Mesothelial cell of epicardium (in vitro differentiated cells): ENCODE results near the gene KCNAB2. TPM values are rescaled to one million over a fixed set of nuclear protein-coding genes. Genes with fewer than 3 reads are reported as not detected.

ENCODE experiments used
- DNase-seq, 2 experiments: peaks; one replicate each; pipeline ENCODE4 v3.0.0; 2021; ENCODE audit warnings: low spot score in 2 of 2; ENCODE audit not compliant: unreplicated experiment in 2 of 2
- H3K27ac Mint-ChIP-seq: 2 replicates; pipeline ENCODE4 v1.8.0; 2021; ENCODE audit warnings: mixed read lengths
- H3K27me3 Mint-ChIP-seq: 2 replicates; pipeline ENCODE4 v1.8.0; 2021; ENCODE audit warnings: low read depth, mixed read lengths
- H3K36me3 Mint-ChIP-seq: 2 replicates; pipeline ENCODE4 v1.8.0; 2021; ENCODE audit warnings: mixed read lengths
- H3K4me1 Mint-ChIP-seq: 2 replicates; pipeline ENCODE4 v1.8.0; 2021; ENCODE audit warnings: mixed read lengths
- H3K4me3 Mint-ChIP-seq: 2 replicates; pipeline ENCODE4 v1.8.0; 2021; ENCODE audit warnings: mild to moderate bottlenecking, moderate library complexity, mixed read lengths
- H3K9me3 Mint-ChIP-seq: 2 replicates; pipeline ENCODE4 v1.8.0; 2021; ENCODE audit warnings: mixed read lengths
- CTCF ChIP-seq: fragments of 200-600 bp; sonication (generic); IDR thresholded peaks from one replicate; pipeline ENCODE4 v1.5.0; 2021; ENCODE audit warnings: antibody characterized with exemption; ENCODE audit not compliant: unreplicated experiment
- total RNA-seq: library from RNA; stranded (reverse); gene quantifications from 3 replicates; pipeline ENCODE4 v1.2.1, GENCODE V29; 2021

KCNAB2 gene
- total RNA-seq, 1 donor from 2014 or later: 10.7 TPM

DNA sequence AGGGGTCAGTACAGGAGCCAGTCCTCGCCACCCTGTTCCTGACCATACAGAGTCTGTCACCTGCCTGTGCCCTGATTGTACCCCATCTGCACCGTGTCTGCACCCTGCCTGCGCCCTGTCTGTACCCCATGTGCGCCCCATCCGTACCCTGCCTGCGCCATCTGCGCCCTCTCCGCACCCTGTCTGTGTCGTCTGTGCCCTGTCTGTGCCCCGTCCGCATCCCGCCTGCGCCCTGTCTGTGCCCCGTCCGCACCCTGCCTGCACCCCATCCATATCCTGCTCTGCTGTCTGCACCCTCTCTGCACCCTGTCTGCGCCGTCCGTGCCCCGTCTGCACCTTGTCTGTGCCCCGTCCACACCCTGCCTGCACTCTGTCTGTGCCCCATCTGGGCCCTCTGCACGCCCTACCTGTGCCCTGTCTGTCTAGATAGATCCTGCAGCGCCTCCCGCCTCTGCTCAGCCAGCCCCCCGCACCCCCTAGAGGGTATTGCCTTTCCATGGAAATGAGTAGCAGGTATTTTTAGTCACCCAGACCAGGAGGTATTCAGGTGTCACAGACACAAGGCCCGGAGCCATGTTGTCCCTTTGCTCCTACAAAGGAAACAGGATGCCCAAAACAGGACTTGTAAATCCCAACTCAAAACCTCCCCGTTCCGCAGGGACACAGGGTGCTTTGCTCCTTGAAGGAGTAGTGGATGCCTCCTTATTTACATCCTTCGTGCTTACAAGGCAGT is 45.8 kb upstream of the KCNAB2 start:
- Mint-ChIP-seq H3K27me3 (peaks cover 4% of the 10 kb centered on the region), H3K4me3 (no peak overlapping the region), H3K27ac (no peak overlapping the region), H3K9me3 (no peaks in the 10 kb centered on the region), H3K4me1 (peaks cover 13% of the 10 kb centered on the region), H3K36me3 (no peaks in the 10 kb centered on the region)
- DNase-seq: no peak
- no peak for TF ChIP-seq CTCF

DNA sequence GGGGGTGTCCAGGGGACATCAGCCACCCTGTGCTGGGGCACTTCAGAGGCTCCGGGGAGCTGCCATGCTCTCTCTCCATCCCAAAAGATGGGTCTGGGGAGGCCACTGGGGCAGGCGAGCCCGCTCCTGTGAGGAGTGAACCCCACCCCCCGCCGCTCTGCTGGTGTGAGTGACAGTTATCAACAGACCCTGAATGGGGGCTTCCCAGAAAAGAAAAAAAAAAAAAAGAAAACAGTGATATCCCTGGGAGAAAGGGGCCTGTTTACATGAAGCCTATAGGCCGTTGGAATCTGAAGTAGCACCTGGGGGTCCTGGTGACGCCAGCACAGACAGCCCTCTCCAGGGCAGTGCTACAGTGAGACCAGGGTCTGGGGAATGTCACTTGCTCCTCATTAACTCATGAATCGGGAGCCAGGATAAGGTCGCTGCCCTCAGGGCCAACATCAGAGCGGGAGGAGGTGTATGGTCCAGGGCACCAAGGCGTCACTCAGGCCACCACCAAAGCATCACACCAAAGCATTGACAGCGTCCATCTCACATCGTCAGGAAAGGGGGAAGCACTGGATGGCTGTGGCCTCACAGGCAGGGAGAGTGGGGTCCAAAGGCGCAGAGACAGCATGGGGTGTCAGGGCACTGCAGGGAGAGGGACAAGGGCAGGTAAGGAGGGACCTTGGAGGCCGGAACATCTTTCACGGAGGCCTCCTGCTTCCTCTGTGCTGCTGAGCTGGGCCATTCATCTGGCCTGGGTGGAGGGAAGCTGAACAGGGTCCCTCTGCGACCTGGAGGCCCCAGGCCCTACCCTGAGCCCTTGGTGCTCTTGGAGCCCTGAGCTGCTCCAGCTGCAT is 45.0 kb upstream of the KCNAB2 start:
- H3K9me3 Mint-ChIP-seq: no peaks in the 10 kb centered on the region
- no peak for DNase-seq
- no peak for TF ChIP-seq CTCF
- peaks cover 13% of the 10 kb centered on the region for H3K4me1 Mint-ChIP-seq
- no peak overlapping the region for H3K27ac Mint-ChIP-seq
- no peaks in the 10 kb centered on the region for H3K36me3 Mint-ChIP-seq
- no peak overlapping the region for H3K4me3 Mint-ChIP-seq
- H3K27me3 Mint-ChIP-seq: peaks cover 4% of the 10 kb centered on the region

- no peak for DNase-seq
- Mint-ChIP-seq H3K4me3 (no peak overlapping the region), H3K9me3 (no peaks in the 10 kb centered on the region), H3K36me3 (no peaks in the 10 kb centered on the region), H3K4me1 (peaks cover 13% of the 10 kb centered on the region), H3K27me3 (peaks cover 8% of the 10 kb centered on the region), H3K27ac (no peak overlapping the region)
- TF ChIP-seq CTCF: no peak
Measured at GRCh38 chr1:6001992-6002576, 43.6 kb upstream of the KCNAB2 start.

DNA sequence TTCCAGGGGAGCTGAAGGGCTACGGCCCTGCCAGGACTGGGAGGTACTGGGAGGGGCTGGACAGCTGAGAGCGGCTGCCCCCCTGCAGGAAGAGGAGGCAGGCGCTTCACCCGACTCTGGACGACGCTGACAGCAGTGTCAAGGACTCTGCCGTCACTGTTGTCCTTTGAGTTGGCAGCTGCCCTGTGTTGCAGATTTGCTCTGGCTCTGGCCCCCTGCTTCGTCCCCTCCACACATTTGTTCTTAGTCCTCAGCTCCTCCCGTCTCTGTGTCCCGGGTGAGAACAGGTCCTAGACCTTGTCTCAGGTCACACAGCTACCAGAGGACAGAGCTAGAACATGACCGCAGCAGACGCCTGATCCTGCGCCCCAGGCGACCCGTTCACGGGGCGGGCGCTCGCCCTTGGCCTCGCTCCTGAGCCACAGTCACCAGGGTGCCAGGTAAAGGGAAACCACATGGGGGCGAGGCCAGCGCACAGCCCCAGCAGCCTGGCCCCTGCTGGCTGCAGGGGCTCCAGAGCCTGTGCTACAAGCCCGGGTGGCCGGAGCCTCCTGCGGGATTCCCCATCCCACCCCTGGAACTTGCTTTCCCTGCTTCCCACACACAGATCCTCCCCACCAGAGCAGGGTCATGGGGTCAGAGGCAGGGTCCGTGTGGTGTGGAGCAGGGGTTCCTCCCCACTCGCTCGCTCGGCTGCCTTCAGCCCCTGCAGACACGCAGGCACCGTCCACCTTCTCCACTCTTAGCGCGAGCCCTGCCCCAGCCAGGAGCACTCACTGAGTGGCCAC is 42.8 kb upstream of the KCNAB2 start:
- peaks cover 8% of the 10 kb centered on the region for H3K27me3 Mint-ChIP-seq
- TF ChIP-seq CTCF: no peak
- peaks cover 13% of the 10 kb centered on the region for H3K4me1 Mint-ChIP-seq
- no peaks in the 10 kb centered on the region for H3K36me3 Mint-ChIP-seq
- no peak overlapping the region for H3K27ac Mint-ChIP-seq
- no peaks in the 10 kb centered on the region for H3K9me3 Mint-ChIP-seq
- H3K4me3 Mint-ChIP-seq: no peak overlapping the region
- DNase-seq: no peak

GRCh38 chr1:6003568-6004411 is 41.9 kb upstream of the KCNAB2 start:
- no peak overlapping the region for H3K27ac Mint-ChIP-seq
- no peak overlapping the region for H3K4me3 Mint-ChIP-seq
- no peak for DNase-seq
- no peak for TF ChIP-seq CTCF
- H3K27me3 Mint-ChIP-seq: peaks cover 8% of the 10 kb centered on the region
- no peaks in the 10 kb centered on the region for H3K9me3 Mint-ChIP-seq
- H3K36me3 Mint-ChIP-seq: no peaks in the 10 kb centered on the region
- peaks cover 13% of the 10 kb centered on the region for H3K4me1 Mint-ChIP-seq
